ENCODE results near the gene EPB41L4A. TPM values are rescaled to one million over a fixed set of nuclear protein-coding genes. Genes with fewer than 3 reads are reported as not detected.

EPB41L4A gene
- total and polyA plus RNA-seq, 9 donors = 2.7 to 12.3 (median 7.9) TPM

- Histone ChIP-seq H3K4me3 (no peak overlapping the region), H3K4me1 (ENCODE audit: insufficient read depth) (no peaks in the 10 kb centered on the region), H3K9me3 (no peaks in the 10 kb centered on the region), H3K27me3 (no peaks in the 10 kb centered on the region), H3K36me3 (no peaks in the 10 kb centered on the region), H3K27ac (no peak overlapping the region)
- WGBS, 3 donors = 74 to 85% (median 83%) methylated on average over 2 of the region's 2 CpGs
- TF ChIP-seq CTCF (IDR thresholded peaks at IDR 0.05) (no peak), EP300 (IDR thresholded peaks at IDR 0.05) (no peak), POLR2A (IDR thresholded peaks at IDR 0.05) (no peak)
- no peak for DNase-seq
- intact Hi-C loops (cut with DNase I) = no loop called here
These were observed 170.5 kb downstream of the EPB41L4A start for GRCh38 chr5:112248623-112249022.

- no peak overlapping the region for H3K27ac ChIP-seq
- intact Hi-C loops (cut with DNase I) = no loop called here
- H3K9me3 ChIP-seq = no peaks in the 10 kb centered on the region
- no peaks in the 10 kb centered on the region for H3K4me1 ChIP-seq (ENCODE audit: insufficient read depth)
- DNase-seq = no peak
- no peak overlapping the region for H3K4me3 ChIP-seq
- no peaks in the 10 kb centered on the region for H3K27me3 ChIP-seq
- TF ChIP-seq POLR2A (IDR thresholded peaks at IDR 0.05) = no peak
- no peak for TF ChIP-seq CTCF (IDR thresholded peaks at IDR 0.05)
- no peak for TF ChIP-seq EP300 (IDR thresholded peaks at IDR 0.05)
- H3K36me3 ChIP-seq = no peaks in the 10 kb centered on the region
These were observed 171.1 kb downstream of the EPB41L4A start for GRCh38 chr5:112247960-112248359.

GRCh38 chr5:112245656-112246055, 173.4 kb downstream of the EPB41L4A start:
- TF ChIP-seq CTCF (IDR thresholded peaks at IDR 0.05) (no peak), EP300 (IDR thresholded peaks at IDR 0.05) (no peak), POLR2A (IDR thresholded peaks at IDR 0.05) (no peak)
- intact Hi-C loops (cut with DNase I) = no loop called here
- DNase-seq = no peak
- Histone ChIP-seq H3K36me3 (no peaks in the 10 kb centered on the region), H3K4me1 (ENCODE audit: insufficient read depth) (no peaks in the 10 kb centered on the region), H3K27me3 (no peaks in the 10 kb centered on the region), H3K4me3 (no peak overlapping the region), H3K9me3 (no peaks in the 10 kb centered on the region), H3K27ac (no peak overlapping the region)
- WGBS, 3 donors = 78 to 80% (median 79%) methylated on average over 5 of the region's 5 CpGs

- Histone ChIP-seq H3K9me3 (no peaks in the 10 kb centered on the region), H3K27me3 (no peaks in the 10 kb centered on the region), H3K4me3 (no peak overlapping the region), H3K4me1 (ENCODE audit: insufficient read depth) (no peaks in the 10 kb centered on the region), H3K27ac (no peak overlapping the region), H3K36me3 (no peaks in the 10 kb centered on the region)
- intact Hi-C loops (cut with DNase I) = no loop called here
- TF ChIP-seq EP300 (IDR thresholded peaks at IDR 0.05) = no peak
- TF ChIP-seq CTCF (IDR thresholded peaks at IDR 0.05) = no peak
- TF ChIP-seq POLR2A (IDR thresholded peaks at IDR 0.05) = no peak
- WGBS, 3 donors = 64 to 74% (median 67%) methylated on average over 3 of the region's 3 CpGs
- DNase-seq = no peak
These were observed 179.1 kb downstream of the EPB41L4A start for GRCh38 chr5:112239996-112240395.

- TF ChIP-seq CTCF (IDR thresholded peaks at IDR 0.05) (no peak), POLR2A (IDR thresholded peaks at IDR 0.05) (no peak), EP300 (IDR thresholded peaks at IDR 0.05) (no peak)
These were observed 180.6 kb downstream of the EPB41L4A start for GRCh38 chr5:112238473-112238872.

More at GRCh38 chr5:112238473-112238872, 180.6 kb downstream of the EPB41L4A start:
- Histone ChIP-seq H3K36me3 (no peaks in the 10 kb centered on the region), H3K4me1 (ENCODE audit: insufficient read depth) (no peaks in the 10 kb centered on the region), H3K9me3 (no peaks in the 10 kb centered on the region), H3K27me3 (no peaks in the 10 kb centered on the region), H3K27ac (no peak overlapping the region), H3K4me3 (no peak overlapping the region)
- intact Hi-C loops (cut with DNase I) = no loop called here
- no peak for DNase-seq

Measured in ovary (tissue), 9 donors.